ENCODE data around the gene DGCR2.

DNA sequence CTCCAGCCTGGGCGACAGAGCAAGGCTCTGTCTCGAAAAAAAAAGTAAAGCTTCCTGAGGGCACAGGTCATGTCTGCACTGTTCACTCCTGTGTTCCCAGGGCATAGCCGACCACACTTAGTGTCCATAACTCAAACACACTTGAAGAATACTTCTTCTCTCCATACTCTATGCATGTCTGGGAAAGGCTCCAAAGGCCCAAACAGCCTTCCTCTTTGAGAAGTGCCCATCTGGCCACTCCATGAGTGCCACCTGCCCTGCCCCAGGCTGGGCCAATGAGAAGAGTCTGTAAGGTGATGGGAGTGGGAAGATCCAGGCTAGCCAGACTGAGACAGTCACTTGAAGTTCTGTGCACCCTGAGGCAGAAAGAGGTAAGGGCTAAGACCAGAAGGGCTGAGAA is 24.7 kb downstream of the DGCR2 start:
- TF ChIP-seq CTCF (IDR thresholded peaks at IDR 0.05) (no peak), POLR2A (IDR thresholded peaks at IDR 0.05) (no peak), POLR2AphosphoS5 (IDR thresholded peaks at IDR 0.05) (no peak)
